HCT116 (cell line): ENCODE results near the gene CDS1. TPM values are rescaled to one million over a fixed set of nuclear protein-coding genes. Genes with fewer than 3 reads are reported as not detected.

ENCODE experiments used
- ATAC-seq: fragments of 200-7000 bp; cut with Tn5 transposase; 2 replicates; pipeline ENCODE4 v1.9.1; 2020; ENCODE audit warnings: mild to moderate bottlenecking, moderate library complexity
- BruUV-seq: library from RNA; stranded (reverse); fragments of 400-500 nt; replicated peaks from 2 replicates; lab custom pipeline; 2021; lab: Mats Ljungman, UMichigan
- CTCF ChIA-PET: fragments of 300-600 bp; sonication (Branson Sonifier 250); formaldehyde crosslinking; loops from one replicate; lab custom pipeline; 2021; ENCODE audit warnings: antibody characterized with exemption; lab: Charles Lee
- POLR2A ChIA-PET: fragments of 300-600, 350-600 bp; sonication (Branson Sonifier 250); formaldehyde crosslinking; loops from one replicate; lab custom pipeline; 2021; ENCODE audit warnings: antibody characterized with exemption; lab: Charles Lee
- RAD21 ChIA-PET, 2 experiments: fragments of 300-600 bp; sonication (Branson Sonifier 250); formaldehyde crosslinking; loops; one replicate each; lab custom pipeline; 2023; ENCODE audit warnings: low total read pairs in 2 of 2; ENCODE audit not compliant: uncharacterized antibody in 2 of 2, unreplicated experiment in 2 of 2, low non-redundant PET in 1 of 2; lab: Charles Lee
- DNase-seq: peaks from one replicate; pipeline ENCODE4 v3.0.0-alpha.2; 2010; ENCODE audit warnings: low read depth, low spot score
- H2AFZ ChIP-seq: fragments of 200-600 bp; shearing (Covaris generic), sonication (generic); 2 replicates; pipeline ENCODE4 v1.6.1; 2017; ENCODE audit warnings: low read depth, mixed run types, mixed read lengths, antibody characterized with exemption, low read length; ENCODE audit not compliant: poor library complexity, severe bottlenecking
- H3K27ac ChIP-seq: 2 replicates; pipeline ENCODE4 v1.5.1; 2012; ENCODE audit warnings: low read depth, low read length
- H3K27me3 ChIP-seq: fragments of 200-600 bp; sonication (generic); 2 replicates; pipeline ENCODE4 v1.6.1; 2016; ENCODE audit warnings: mixed run types, low read length, mixed read lengths; ENCODE audit not compliant: insufficient read depth
- H3K36me3 ChIP-seq, 2 experiments: fragments of 200-500 bp in 1 of 2; fragments of 200-600 bp in 1 of 2; sonication (Bioruptor generic) in 1 of 2; sonication (generic) in 1 of 2; 2 replicates each; pipeline versions ENCODE4 v1.5.1 to v1.6.1; 2014 to 2016; ENCODE audit warnings: low read length in 2 of 2, inconsistent platforms in 1 of 2, mixed read lengths in 1 of 2, mixed run types in 1 of 2; ENCODE audit not compliant: insufficient read depth in 2 of 2, control insufficient read depth in 1 of 2
- H3K4me1 ChIP-seq, 2 experiments: fragments of 200-600 bp in 1 of 2; sonication (generic) in 1 of 2; 2 replicates each; pipeline versions ENCODE4 v1.5.1 to v1.6.1; 2012 to 2017; ENCODE audit warnings: low read length in 2 of 2, inconsistent platforms in 1 of 2, mild to moderate bottlenecking in 1 of 2, mixed read lengths in 1 of 2, mixed run types in 1 of 2, moderate library complexity in 1 of 2; ENCODE audit not compliant: insufficient read depth in 2 of 2, control insufficient read depth in 1 of 2
- H3K4me2 ChIP-seq: fragments of 200-600 bp; sonication (generic); 2 replicates; pipeline ENCODE4 v1.6.1; 2017; ENCODE audit warnings: mixed run types, low read length, mixed read lengths
- H3K4me3 ChIP-seq, 2 experiments: fragments of 200-600 bp in 1 of 2; sonication (generic) in 1 of 2; replicated peaks in 1 of 2; 2 replicates each; pipeline ENCODE4 v1.5.1; 2011 to 2016; ENCODE audit warnings: low read length in 2 of 2, control low read depth in 1 of 2, low read depth in 1 of 2, mild to moderate bottlenecking in 1 of 2, mixed read lengths in 1 of 2, mixed run types in 1 of 2
- H3K79me2 ChIP-seq: fragments of 200-600 bp; sonication (generic); 2 replicates; pipeline ENCODE4 v1.6.1; 2017; ENCODE audit warnings: mild to moderate bottlenecking, mixed run types, low read length, moderate library complexity, mixed read lengths; ENCODE audit not compliant: insufficient read depth
- H3K9ac ChIP-seq: fragments of 200-600 bp; sonication (generic); 2 replicates; pipeline ENCODE4 v1.6.1; 2016; ENCODE audit warnings: low read length, mixed read lengths
- H3K9me2 ChIP-seq: fragments of 200-600 bp; sonication (generic), shearing (Covaris generic); 2 replicates; pipeline ENCODE4 v1.6.1; 2017; ENCODE audit warnings: mixed run types, mild to moderate bottlenecking, moderate library complexity; ENCODE audit not compliant: insufficient read depth
- H3K9me3 ChIP-seq, 2 experiments: fragments of 200-500 bp in 1 of 2; fragments of 200-600 bp in 1 of 2; sonication (Bioruptor generic) in 1 of 2; sonication (generic) in 1 of 2; 2 replicates each; pipeline ENCODE4 v1.6.1; 2014 to 2017; ENCODE audit warnings: low read length in 2 of 2, mixed read lengths in 2 of 2, inconsistent platforms in 1 of 2, low read depth in 1 of 2, mild to moderate bottlenecking in 1 of 2, mixed run types in 1 of 2, moderate library complexity in 1 of 2; ENCODE audit not compliant: control insufficient read depth in 1 of 2, insufficient read depth in 1 of 2
- H4K20me1 ChIP-seq: fragments of 200-600 bp; sonication (generic), shearing (Covaris generic); 2 replicates; pipeline ENCODE4 v1.6.1; 2017; ENCODE audit warnings: mixed run types, mild to moderate bottlenecking, moderate library complexity; ENCODE audit not compliant: insufficient read depth
- CEBPB ChIP-seq: IDR thresholded peaks from 2 replicates; pipeline ENCODE4 v1.6.1; 2012; ENCODE audit warnings: low read depth
- EGR1 ChIP-seq: IDR thresholded peaks from 2 replicates; pipeline ENCODE4 v1.6.1; 2012; ENCODE audit warnings: low read depth
- ELF1 ChIP-seq: IDR thresholded peaks from 2 replicates; pipeline ENCODE4 v1.6.1; 2012; ENCODE audit warnings: low read depth, borderline replicate concordance
- EZH2phosphoT487 ChIP-seq: fragments of 200-600 bp; IDR thresholded peaks from 2 replicates; pipeline ENCODE4 v1.6.1; 2018; ENCODE audit warnings: antibody characterized with exemption, borderline replicate concordance
- MAX ChIP-seq: IDR thresholded peaks from 2 replicates; pipeline ENCODE4 v1.6.1; 2012
- POLR2A ChIP-seq: IDR thresholded peaks from 2 replicates; pipeline ENCODE4 v1.7.0; 2011; ENCODE audit warnings: borderline replicate concordance; ENCODE audit not compliant: insufficient read depth, insufficient read length; ENCODE audit errors: extremely low read depth
- POLR2AphosphoS5 ChIP-seq: IDR thresholded peaks from 2 replicates; pipeline ENCODE4 v1.6.1; 2011; ENCODE audit warnings: mild to moderate bottlenecking, low read depth, low read length, moderate library complexity
- RAD21 ChIP-seq: IDR thresholded peaks from 2 replicates; pipeline ENCODE4 v1.6.1; 2012; ENCODE audit warnings: low read depth, mild to moderate bottlenecking
- SIN3A ChIP-seq: IDR thresholded peaks from 2 replicates; pipeline ENCODE4 v1.6.1; 2012; ENCODE audit warnings: low read depth
- SP1 ChIP-seq: IDR thresholded peaks from 2 replicates; pipeline ENCODE4 v1.6.1; 2012; ENCODE audit warnings: low read depth
- SRF ChIP-seq: IDR thresholded peaks from 2 replicates; pipeline ENCODE4 v1.6.1; 2012; ENCODE audit warnings: low read depth
- ZFX ChIP-seq: fragments of 450-650 bp; IDR thresholded peaks from 2 replicates; pipeline ENCODE4 v1.6.1; 2017
- ZNF274 ChIP-seq: fragments of 200-500 bp; sonication (Bioruptor generic); IDR thresholded peaks from 2 replicates; pipeline ENCODE4 v1.6.1; 2014; ENCODE audit warnings: mild to moderate bottlenecking, low read depth, low read length, inconsistent platforms
- intact Hi-C: fragments of 100-400 bp; cut with micrococcal nuclease; formaldehyde crosslinking; loops from 2 replicates; pipeline ENCODE4 v1.10.0; 2022
- total RNA-seq: library from RNA; stranded (reverse); gene quantifications from one replicate; pipeline ENCODE4 v1.2.1, GENCODE V29; 2021; ENCODE audit not compliant: unreplicated experiment
- TF ChIP-seq, protein P1 (sequence below): IDR thresholded peaks from 2 replicates; pipeline ENCODE4 v1.6.1; 2012; ENCODE audit warnings: low read depth

The CDS1 gene
- total RNA-seq, 1 experiment from 2014 or later, result 14.6 TPM

DNA sequence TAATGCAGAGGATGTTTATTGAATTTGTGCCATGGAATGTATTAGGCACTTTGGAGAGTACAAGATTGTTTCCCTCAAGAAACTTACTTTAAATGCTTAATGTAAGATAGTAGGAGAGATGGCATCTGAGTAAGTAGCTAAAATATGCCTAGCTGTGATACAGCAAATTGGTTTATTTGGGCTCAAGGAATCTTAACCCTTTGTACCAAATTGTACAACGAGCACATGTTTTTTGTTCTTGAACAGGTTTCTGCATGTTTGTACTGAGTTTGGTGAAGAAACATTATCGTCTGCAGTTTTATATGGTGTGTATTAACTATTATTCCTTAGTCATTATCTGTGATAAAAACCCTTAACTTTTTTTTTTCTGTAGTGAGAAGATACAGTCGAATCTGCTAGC lies 48.6 kb downstream of the CDS1 start:
- Histone ChIP-seq H3K9ac (no peak overlapping the region), H3K27me3 (no peaks in the 10 kb centered on the region), H3K4me1 (no peaks in the 10 kb centered on the region), H3K36me3 (no peaks in the 10 kb centered on the region), H2AFZ (no peak overlapping the region), H3K4me2 (no peak overlapping the region), H3K27ac (no peak overlapping the region), H3K9me2 (no peaks in the 10 kb centered on the region), H3K79me2 (no peaks in the 10 kb centered on the region), H3K4me3 (no peak overlapping the region), H4K20me1 (no peaks in the 10 kb centered on the region), H3K9me3 (no peaks in the 10 kb centered on the region)
- ATAC-seq (no peak), DNase-seq (no peak)
- intact Hi-C loops, result no loop called here
- POLR2A ChIA-PET, result no interaction called here
- CTCF ChIA-PET, result no interaction called here
- TF ChIP-seq SP1, result no peak
- TF ChIP-seq SRF, result no peak
- no peak for TF ChIP-seq POLR2A
- no peak for TF ChIP-seq POLR2AphosphoS5
- no peak for TF ChIP-seq SIN3A
- TF ChIP-seq EZH2phosphoT487, result no peak
- TF ChIP-seq, protein P1, sequence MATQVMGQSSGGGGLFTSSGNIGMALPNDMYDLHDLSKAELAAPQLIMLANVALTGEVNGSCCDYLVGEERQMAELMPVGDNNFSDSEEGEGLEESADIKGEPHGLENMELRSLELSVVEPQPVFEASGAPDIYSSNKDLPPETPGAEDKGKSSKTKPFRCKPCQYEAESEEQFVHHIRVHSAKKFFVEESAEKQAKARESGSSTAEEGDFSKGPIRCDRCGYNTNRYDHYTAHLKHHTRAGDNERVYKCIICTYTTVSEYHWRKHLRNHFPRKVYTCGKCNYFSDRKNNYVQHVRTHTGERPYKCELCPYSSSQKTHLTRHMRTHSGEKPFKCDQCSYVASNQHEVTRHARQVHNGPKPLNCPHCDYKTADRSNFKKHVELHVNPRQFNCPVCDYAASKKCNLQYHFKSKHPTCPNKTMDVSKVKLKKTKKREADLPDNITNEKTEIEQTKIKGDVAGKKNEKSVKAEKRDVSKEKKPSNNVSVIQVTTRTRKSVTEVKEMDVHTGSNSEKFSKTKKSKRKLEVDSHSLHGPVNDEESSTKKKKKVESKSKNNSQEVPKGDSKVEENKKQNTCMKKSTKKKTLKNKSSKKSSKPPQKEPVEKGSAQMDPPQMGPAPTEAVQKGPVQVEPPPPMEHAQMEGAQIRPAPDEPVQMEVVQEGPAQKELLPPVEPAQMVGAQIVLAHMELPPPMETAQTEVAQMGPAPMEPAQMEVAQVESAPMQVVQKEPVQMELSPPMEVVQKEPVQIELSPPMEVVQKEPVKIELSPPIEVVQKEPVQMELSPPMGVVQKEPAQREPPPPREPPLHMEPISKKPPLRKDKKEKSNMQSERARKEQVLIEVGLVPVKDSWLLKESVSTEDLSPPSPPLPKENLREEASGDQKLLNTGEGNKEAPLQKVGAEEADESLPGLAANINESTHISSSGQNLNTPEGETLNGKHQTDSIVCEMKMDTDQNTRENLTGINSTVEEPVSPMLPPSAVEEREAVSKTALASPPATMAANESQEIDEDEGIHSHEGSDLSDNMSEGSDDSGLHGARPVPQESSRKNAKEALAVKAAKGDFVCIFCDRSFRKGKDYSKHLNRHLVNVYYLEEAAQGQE, result no peak
- no peak for TF ChIP-seq MAX
- no peak for TF ChIP-seq RAD21
- TF ChIP-seq ZNF274, result no peak
- TF ChIP-seq CEBPB, result no peak
- TF ChIP-seq EGR1, result no peak
- TF ChIP-seq ELF1, result no peak
- TF ChIP-seq ZFX, result no peak
- RAD21 ChIA-PET, result no interaction called here
- BruUV-seq, result no TSS peak
